Activated CD4-positive, alpha-beta T cell treated with anti-CD3 and anti-CD28 coated beads, Interleukin-2, amount 50 U/mL, for 1 hour (primary cell): ENCODE data around the gene CACNA1D.

Experiments used
- DNase-seq: peaks from one replicate; pipeline ENCODE4 v3.0.0-alpha.2; 2020

CACNA1D gene

DNA sequence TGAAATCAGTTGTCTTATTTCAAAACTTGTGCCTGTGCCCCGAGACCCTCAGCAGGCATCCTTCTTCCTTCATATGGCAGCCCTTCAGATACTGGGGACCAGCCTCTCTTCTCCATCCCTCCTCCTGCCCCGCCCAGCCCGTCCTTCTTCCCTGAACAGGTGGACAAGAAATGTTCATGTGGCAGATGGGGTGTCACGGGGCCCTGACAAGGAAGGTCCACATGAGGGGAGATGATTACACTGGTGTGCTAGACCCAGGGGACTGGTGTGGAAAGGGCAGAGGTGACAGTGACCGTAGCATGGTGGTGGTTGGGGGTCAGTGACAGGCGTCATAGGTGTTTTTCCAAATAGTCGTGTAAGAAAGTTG is 200.9 kb downstream of the CACNA1D start:
- DNase-seq, result no peak

DNA sequence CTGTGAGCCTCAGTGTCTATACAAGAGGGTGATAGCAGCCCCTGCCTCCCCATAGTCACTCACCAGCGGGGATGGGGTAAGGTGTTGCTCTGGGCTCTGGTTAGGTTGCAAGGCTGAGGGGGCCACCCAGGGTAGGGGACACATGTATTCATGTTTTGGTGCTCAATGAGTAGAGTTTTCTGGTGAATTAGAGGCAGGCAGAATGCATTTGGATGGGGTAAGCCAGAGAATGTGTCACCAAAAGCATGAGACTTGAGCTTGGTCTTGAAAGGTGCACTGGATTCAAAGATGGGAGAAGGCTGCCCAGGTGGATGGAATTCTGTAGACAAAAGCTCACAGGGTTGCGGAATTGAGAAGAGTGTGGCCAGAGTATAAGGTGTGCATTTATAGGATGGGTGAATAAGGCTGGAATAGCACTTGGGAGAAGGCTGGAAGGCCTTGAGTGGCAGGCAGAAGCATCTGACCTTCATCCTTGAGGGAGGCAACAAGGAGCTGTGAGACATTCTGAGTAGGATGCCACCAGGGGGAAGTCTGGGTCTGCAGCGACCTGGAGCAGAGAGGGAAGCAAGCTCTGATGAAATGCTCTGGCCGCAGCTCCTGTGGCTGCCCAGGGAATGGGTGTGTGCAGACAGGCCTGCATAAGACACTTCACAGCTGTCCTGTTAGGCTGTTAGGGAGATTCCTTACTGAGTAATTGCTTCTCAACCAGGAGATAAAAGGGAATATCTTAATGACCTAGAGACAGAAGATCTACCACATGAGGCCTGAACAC is 202.2 kb downstream of the CACNA1D start:
- no peak for DNase-seq

DNA sequence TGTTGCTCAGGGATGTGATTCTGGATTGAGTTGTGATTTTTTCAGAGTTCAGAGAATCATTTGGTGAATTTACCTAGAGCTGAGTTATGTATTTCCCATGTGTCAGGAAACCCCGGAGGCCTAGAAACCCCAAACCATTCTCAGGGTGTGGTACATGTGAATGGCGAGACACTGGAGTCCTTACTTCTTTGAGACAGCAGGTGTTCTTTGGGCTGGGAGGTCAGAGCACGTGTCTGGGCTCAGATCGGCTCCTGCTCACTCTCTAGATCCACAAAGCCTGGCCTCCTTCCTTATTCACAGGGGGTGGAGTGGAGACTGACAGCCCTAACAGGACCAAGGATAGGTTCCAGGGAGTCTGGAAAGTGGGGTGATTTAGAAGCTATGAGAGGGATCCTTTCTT is 206.0 kb downstream of the CACNA1D start:
- DNase-seq, result no peak

DNA sequence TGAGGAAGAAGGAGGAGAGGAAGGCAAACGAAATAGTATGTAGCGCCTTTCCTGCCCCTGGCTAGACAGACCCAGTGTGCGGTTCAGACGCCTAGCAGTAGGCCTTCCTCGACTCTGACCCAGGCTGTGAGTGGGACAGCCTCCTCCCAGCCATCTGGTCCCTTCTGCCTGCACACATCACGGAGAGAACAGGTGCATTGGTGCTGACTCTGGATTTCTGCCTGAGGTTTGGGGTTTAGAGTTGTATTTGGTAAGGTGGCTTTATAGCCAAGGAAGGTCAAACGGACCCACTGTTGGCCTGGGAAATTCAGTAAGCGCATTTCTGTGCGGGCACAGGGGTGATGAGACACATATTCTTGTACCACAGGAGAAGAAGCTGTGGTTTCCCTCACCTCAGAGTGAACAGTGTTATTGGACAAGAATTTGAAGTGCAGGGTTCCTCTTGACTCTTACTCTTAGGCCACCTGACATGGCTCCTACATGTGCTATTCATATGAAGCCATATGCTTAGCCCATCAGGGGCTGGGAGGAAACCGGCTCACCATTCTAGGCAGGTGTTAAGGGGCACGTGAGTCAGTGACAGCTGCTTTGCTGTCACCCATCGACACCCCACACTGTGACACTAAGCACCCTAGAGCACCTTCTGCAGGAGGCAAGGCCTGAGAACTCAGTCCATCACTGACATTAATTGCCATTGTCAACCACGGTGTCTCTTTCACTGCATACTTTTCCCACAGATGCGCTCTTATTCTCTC is 208.5 kb downstream of the CACNA1D start:
- DNase-seq, result no peak

DNA sequence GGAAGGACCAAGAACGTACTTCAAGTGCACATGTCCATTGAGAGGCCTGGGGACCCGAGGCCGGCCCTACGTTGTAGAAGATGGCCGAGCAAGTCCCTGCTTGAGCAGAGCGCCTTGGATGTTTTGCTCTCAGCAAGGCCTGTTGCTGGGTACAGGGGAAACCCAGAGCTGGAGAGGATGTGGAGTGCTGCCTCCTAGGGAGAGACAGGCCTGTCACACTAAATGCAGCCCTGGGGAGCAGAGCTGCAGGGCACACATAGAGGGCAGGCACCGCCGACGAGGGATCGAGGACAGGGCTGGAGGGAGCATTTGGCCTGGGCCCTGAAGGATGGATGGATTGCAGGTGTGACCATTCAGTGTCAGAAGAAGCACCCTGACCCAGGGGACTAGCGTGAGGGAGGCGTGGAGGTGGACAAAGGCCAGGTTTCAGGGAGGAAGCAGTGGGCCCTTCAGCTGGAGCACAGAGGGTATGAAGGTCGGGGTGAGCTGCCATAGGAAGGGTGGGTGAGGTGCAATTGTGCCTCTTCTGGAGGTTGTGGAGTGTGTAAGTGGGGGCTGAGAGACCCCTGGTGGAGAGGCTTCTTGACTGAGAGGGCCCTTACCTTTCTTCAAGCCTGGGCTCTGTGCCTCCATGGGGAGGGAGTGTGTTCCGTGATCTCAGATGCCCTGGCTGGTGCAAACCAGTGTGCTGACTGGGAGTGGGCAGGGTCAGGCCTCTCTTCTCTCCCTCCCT is 209.4 kb downstream of the CACNA1D start:
- DNase-seq, result no peak

DNA sequence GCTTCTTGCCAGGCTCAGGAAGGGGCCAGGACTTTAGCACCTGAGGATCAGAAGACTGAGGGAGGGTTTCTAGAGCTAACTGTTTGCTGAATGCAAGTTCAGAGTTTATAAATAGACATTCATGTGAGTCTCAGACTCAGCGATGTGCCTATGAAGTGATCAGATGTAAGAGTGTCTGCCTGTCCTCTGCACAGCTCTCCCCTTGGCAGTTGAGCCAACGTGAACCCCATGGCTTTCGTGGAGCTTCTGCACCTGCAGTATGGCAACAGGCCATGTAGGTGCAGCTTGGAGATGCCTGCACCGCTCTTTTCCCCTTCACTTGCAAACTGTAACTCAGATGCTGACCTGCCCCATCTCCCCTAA is 209.9 kb downstream of the CACNA1D start:
- no peak for DNase-seq

DNA sequence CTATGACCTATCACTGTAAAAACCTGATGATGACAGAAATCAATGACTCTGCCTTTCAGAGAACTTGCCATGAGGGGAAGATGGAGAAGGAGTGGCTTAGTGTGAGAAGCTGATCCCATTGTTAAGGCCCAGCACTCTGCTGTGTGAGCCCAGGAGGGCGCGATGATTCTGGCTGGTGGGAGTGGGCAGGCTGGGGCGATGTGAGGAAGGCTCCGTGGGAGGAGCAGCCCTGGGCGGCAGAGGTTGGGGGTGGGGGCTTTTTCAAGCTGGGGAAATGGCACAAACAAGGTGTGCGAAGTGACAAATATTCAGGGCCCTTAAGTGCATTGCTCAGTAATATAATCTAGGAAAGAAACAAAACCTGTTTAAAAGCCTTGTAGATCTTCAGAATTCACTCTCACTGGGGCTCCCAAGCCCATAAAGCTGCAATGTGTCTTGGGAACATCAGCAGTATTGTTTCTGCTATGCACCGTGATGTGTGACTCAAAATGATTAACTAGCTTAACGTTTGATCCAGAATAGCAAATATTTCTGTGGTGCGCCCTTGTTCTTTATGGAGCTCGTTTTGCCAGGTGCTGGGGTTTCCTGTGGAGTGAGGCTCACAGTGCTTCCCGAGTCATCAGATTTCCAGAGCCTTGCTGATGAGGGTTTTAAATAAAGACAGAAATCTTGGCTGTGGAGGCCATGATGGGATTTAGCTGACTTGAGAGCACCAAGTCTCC is 210.8 kb downstream of the CACNA1D start:
- no peak for DNase-seq

DNA sequence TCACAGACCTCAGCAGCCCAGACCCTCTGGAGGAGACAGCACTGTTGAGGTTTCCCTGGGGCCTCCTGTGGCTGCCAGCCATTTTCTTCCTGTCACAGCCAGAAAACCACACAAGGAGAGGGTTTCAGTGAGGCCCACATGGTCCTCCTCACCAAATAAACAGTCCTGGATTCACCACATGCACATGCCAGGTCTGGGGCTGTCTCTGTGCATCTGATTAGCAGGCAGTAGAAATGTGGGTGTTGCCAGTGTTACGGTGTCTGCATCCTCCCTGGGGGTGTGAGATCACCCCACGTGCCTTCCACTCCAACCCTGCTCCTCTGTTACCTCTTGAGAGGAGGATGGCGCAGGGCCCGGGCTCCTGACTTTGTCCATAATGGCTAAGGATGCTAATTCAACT is 211.4 kb downstream of the CACNA1D start:
- no peak for DNase-seq

DNA sequence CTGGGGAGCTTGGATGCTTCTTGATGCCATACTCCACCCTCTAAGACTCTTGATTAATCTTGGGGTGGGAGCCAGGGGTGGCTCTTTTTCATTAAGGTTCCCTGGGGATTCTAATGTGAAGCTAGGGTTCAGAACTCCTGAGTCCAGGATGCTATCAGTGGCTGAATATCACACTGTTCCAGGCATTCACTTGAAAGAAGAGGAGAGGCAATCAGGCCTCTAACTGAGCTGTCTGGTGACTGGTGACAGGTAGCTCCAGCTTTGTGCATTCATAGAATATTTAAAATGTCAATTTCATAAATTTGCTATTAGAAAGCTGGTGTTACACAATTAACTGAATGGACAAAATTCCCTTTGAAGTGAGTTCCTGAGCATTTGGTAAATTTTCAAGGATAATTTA is 212.8 kb downstream of the CACNA1D start:
- DNase-seq, result no peak

DNA sequence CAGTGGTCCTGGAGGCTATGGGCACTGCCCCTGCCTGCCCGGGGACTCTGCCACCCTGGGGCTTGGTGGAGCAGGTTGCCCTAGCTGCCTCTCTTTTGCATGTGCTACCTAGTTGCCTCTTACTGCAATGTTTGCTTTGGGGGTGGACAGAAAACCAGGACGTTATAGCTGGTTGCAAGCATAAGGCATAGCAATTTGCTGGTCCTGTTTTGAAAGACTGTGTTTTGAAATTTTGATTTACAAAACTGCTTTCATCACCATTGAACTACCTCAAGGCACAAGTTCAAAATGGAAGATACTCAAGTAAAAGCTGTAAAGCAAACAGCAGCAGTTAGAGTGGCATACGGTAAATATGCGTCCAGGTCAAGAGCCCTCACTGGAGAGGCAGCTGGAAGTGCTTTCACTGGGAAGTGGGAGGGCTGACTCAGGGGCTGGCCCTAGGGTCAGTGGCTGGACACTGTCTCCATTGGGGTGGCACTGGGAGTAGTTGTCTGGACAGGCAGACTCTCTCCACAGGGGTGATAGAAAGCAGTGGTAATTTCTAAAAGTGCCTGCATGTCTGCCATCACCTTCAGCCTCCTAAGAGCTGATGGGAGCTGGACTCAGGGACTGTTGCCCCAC is 213.7 kb downstream of the CACNA1D start:
- DNase-seq, result no peak

DNA sequence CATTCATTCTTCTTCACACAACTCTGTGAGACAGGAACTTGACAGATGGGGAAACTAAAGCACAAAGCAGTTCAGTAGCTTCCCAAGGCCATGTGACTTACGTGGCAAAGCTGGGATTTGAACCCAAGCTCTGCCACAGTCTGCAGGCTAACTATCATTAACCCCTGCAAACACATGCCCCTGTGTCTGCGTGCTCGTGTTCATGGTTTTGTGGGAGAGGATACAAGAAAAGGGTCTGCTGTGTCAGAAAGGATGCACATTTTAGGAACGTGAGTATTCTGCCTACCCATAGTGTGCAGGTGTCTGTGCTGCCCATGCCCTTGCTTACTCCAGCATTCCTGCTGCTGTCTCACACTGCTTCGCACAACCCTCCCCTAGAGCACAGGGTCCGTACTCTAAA is 214.8 kb downstream of the CACNA1D start:
- DNase-seq, result no peak

DNA sequence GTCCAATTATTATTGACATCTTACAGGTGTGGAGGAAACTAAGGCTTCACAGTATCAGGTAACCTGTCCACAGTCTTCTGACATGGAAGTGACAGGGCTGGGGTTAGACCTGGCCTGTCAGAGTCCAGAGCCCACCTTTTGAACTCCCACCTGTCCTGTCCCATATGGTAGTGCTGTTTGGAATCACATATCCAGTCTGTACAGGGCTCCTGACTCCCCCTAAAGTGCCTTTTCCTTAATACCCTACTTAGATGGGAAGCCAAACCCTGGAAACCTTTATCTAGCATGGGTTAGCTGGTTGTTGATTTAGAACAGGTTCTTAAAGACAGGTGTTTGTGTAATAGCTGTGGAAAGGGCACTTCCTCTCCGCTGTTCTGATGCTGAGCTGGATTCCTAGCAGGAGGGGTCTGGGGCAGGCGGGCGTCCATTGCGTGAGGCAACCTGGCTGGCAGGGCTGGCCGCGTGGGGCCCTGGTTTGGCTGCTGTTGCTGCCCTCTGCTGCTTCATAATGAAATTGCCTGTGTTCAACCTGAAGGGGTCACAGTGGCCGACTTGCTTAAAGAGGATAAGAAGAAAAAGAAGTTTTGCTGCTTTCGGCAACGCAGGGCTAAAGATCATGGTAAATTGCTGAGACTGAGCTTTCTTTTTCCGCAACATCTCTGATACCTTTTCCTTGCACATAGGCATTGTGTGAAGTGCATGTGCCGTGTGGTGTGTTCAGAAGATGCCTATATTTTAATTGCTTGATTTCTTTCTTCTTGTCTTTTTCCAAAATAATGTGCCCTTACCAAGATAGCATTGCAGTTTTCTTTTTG is 215.7 kb downstream of the CACNA1D start:
- DNase-seq, result peak; percentile 50

DNA sequence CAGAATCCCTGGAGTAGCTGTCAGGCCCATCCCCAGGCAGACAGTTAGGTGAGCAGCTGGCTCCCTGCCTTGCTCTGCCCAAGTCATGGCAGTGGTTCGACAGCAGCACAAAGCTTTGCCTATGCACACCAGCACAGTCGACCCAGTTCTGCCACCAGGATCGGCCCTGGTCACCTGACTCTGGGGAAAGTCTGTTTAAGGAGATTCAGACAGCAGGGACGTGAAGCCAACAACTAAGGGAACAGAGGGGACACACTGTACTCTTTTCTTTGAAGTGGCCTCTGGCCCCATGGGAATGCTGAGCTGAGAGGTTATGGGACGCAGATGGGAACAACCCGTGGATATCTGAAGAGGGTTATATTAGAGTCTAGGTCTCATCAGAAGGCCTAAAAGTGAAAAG is 217.0 kb downstream of the CACNA1D start:
- no peak for DNase-seq

DNA sequence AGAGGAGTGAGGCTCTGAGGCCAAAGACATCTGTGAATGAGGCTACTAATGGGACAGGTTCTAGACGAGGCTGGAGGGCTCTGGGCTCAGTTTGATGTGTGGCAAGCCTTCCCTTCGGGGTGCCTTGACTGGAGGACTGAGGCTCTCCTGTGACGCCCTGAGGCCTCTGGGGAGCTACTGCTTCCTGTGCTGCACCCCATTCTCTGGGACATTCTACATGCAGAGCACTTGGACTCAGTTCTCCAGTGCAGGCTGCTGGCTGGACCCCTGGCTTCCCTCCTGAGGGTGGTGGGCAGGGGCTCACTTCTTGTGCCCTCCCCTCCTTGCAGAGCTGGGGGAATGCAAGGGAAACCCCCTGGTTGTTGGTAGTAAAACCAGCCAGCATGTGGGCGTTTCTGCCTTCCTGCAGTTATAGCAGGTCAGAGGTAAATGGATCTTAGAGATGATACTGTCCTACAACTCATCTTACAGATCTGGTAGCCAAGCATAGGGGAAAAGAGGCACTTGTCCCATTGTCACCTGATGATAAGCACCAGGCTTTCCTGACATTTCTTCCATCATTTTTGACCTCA is 218.5 kb downstream of the CACNA1D start:
- DNase-seq, result no peak

DNA sequence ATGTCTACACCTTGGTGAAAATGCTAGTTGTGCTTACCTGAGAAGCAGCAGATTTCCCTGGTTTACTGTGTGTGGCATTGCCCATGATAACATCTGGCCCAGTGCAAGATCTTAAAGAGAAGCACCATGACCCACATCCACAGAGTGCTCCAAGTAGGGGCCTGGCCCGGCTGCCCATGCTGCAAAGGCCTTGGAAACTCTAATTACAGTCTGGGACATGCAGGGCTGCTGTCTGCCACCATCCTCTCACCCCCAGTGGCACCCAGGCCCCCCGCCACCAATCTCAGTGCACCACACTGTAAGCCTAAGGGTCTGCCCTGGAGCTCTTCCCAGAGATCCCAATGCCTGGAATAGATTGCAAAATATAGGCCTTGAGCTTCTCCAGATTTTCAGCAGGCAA is 219.2 kb downstream of the CACNA1D start:
- no peak for DNase-seq

DNA sequence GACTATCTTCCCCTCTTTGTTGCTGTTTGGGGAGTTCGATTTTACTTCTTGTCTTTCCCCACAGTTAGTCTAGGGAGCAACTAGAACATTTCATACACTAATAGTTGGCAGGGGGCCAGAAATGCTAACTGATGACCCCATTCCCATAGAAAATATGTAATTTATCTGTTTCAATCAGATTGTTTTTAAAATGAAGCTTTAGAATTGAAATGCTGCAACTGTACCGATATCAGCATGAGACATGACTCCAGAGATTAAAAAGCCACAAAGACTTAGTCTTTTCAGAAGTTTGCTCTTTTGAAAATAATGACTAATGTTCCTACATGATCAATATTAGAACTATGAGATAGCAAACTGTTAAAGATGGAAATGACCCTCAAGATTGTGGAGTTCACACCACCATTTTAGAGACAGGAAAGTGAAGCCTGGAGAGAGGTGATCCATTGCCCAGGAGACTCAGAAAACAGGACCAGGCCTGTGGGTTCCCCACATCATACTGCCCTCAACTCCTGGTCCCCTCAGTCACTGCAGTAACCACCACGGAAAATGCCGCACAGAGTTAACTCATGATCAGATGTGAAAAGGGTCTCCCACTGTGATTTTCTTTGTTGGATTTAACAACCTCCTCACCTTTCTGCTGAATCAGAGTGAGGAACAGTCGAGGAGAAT is 221.5 kb downstream of the CACNA1D start:
- DNase-seq, result no peak

DNA sequence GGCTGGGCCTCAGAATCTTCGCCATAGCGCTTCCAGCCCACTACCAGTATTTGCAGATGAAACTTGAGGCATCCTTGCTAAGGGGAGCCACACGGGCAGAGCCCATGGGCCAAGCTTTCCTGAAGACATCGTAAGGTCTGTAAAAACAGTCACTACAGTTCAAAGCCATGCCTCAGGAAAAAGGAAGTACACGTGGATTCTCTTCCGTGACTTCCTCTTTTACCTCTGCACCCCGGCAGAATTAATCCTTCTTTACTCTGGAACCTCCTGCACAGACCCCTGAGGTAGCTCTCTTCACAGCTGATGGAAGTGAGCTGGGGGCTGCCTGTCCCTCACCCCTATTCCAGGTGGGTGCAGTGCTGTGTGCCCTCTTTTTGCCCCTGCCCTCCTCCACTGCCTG is 222.6 kb downstream of the CACNA1D start:
- DNase-seq, result no peak

DNA sequence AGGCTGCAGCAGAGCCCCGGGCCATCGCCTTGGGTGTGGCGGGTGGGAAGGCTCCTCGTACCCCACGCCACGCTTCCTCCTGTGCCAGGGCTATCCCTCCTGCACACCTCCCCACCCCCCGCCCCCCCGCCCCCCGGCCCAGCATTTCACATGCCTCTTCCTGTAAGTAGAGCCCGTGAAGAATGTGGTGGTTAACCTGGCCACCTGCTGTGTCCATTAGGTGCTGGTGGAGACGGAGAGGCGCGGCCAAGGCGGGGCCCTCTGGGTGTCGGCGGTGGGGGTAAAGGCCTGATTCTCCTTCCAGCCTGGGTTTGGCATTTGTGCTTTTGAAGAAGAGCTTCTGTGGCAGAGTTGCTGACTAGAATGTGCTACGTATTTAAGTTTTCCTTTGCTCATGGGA is 224.1 kb downstream of the CACNA1D start:
- DNase-seq, result no peak

DNA sequence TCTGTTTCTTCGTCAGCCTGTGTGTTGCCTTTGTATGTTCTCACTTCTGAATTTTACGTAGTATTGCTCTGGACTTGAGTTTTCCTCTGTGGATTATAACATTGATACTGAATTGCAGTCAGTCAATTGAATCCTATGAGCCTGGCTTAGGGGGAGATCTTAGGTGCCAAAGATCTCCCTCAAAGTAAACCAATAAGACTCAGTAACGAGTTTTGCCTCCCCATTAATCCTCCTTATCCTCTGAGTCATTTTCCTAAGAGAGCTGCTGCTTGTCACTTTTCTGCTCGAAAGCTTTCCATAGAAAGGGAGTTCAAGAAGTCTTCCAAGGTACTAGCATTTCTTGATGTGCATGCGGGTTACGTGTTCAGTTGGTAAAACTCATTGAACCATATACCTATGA is 225.4 kb downstream of the CACNA1D start:
- no peak for DNase-seq

DNA sequence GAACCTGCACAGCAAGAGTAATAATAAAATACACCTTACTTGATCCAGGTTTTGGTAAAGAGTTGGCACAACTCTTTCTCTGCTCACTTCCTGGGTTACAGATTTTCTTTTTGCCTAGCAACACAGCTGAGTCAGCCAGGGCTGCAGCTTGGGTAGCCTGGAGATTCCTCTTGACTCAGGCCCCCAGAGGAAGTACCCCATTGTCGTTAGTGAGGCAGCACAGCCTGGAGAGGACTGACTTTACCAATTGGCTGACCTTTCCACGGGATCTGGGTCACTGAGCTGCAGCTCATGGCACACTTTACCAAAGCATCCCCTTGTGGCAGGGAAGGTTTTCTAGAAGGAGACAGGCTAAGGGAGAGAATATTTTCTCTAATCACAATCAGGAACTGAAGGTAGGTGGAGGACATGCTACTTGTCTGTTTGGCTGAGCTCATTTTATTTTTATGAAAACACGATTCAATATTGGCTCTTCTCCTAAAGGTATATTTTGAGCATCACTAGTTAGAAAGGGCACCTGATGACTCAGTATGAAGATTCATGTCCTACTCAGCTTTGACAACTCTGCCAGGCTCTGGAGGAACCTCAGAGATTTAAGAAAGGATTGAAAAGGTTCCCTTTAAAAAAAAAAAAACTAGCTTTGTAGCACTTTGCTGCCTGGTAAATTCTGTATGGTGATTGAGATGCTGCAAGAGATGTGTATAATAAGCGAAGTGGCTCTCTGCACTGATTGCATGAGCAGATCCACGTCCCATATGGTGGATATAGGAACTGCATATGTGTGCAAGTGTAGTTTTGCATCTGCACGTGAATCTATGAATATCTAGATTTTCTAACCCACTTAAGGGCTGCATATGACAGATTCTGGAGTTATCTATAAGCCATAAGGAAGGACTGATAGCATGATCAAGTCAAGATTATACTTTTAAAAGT is 227.0 kb downstream of the CACNA1D start:
- no peak for DNase-seq
